B cell (primary cell): Measurements from ENCODE around the gene ATG2A. TPM values are rescaled to one million over a fixed set of nuclear protein-coding genes. Genes with fewer than 3 reads are reported as not detected.

Experiments used
- ATAC-seq: fragments of 200-7000 bp; cut with Tn5 transposase; one replicate; pipeline ENCODE4 v1.10.0; 2021; ENCODE audit warnings: low read depth, mild to moderate bottlenecking, moderate number of reproducible peaks, moderate library complexity
- CTCF ChIA-PET: fragments of 350-600 bp; sonication (Branson Sonifier 250); formaldehyde crosslinking; loops from one replicate; lab custom pipeline; 2021; ENCODE audit warnings: antibody characterized with exemption, inconsistent platforms; lab: Charles Lee
- POLR2A ChIA-PET: fragments of 350-600 bp; sonication (Branson Sonifier 250); formaldehyde crosslinking; loops from one replicate; lab custom pipeline; 2021; ENCODE audit warnings: antibody characterized with exemption; lab: Charles Lee
- DNase-seq: peaks from one replicate; pipeline ENCODE4 v3.0.0; 2013
- H2AFZ ChIP-seq: 2 replicates; pipeline ENCODE4 v1.6.1; 2012; ENCODE audit warnings: mild to moderate bottlenecking, low read depth, low read length; ENCODE audit not compliant: insufficient read depth, poor library complexity, severe bottlenecking
- H3K27ac ChIP-seq, 2 donors: 1 replicate in 1 of 2; 2 replicates in 1 of 2; pipeline ENCODE4 v1.5.1; 2012 to 2013; ENCODE audit warnings: low read length in 2 of 2, mild to moderate bottlenecking in 2 of 2, moderate library complexity in 1 of 2
- H3K27me3 ChIP-seq, 4 experiments: fragments of 200-600 bp in 1 of 4; sonication (generic) in 1 of 4; replicated peaks in 1 of 4; 1 replicate in 2 of 4; 2 replicates in 2 of 4; pipeline versions ENCODE4 v1.6.1 to v1.7.0; 2013 to 2016; ENCODE audit warnings: low read length in 3 of 4, mild to moderate bottlenecking in 2 of 4, mixed read lengths in 1 of 4, moderate library complexity in 1 of 4; ENCODE audit not compliant: insufficient read depth in 4 of 4, control insufficient read depth in 3 of 4; ENCODE audit errors: control extremely low read depth in 1 of 4
- H3K36me3 ChIP-seq, 2 experiments: replicated peaks in 1 of 2; 1 replicate in 1 of 2; 2 replicates in 1 of 2; pipeline versions ENCODE4 v1.6.1 to v1.7.1; 2013; ENCODE audit warnings: low read length in 1 of 2; ENCODE audit not compliant: insufficient read depth in 2 of 2, control insufficient read depth in 1 of 2; ENCODE audit errors: control extremely low read depth in 1 of 2, extremely low read depth in 1 of 2
- H3K4me1 ChIP-seq, 2 donors: fragments of 200-600 bp in 1 of 2; sonication (generic) in 1 of 2; 1 replicate in 1 of 2; 2 replicates in 1 of 2; pipeline versions ENCODE4 v1.5.1 to v1.6.1; 2013 to 2017; ENCODE audit warnings: low read length in 2 of 2; ENCODE audit not compliant: control insufficient read depth in 2 of 2, insufficient read depth in 2 of 2
- H3K4me2 ChIP-seq: replicated peaks from 2 replicates; pipeline ENCODE3; 2012; ENCODE audit warnings: mild to moderate bottlenecking, low read depth, low read length; ENCODE audit not compliant: poor library complexity, severe bottlenecking
- H3K4me3 ChIP-seq, 5 experiments: fragments of 200-600 bp in 1 of 5; sonication (generic) in 1 of 5; 1 replicate in 3 of 5; 2 replicates in 2 of 5; pipeline versions ENCODE4 v1.5.1 to v1.7.0; 2011 to 2016; ENCODE audit warnings: low read length in 4 of 5, mild to moderate bottlenecking in 4 of 5, low read depth in 2 of 5, control low read depth in 1 of 5, moderate library complexity in 1 of 5; ENCODE audit not compliant: insufficient read depth in 1 of 5; ENCODE audit errors: control extremely low read depth in 1 of 5, extremely low read depth in 1 of 5
- H3K79me2 ChIP-seq: fragments of 200-600 bp; sonication (generic); one replicate; pipeline ENCODE4 v1.6.0; 2016; ENCODE audit warnings: low read length; ENCODE audit not compliant: control insufficient read depth, insufficient read depth
- H3K9ac ChIP-seq: fragments of 200-600 bp; sonication (generic); 2 replicates; pipeline ENCODE4 v1.6.1; 2017; ENCODE audit warnings: mild to moderate bottlenecking, low read length, moderate library complexity
- H3K9me3 ChIP-seq, 3 donors: one replicate each; pipeline versions ENCODE4 v1.6.1 to v1.7.1; 2013; ENCODE audit warnings: low read length in 2 of 3; ENCODE audit not compliant: control insufficient read depth in 2 of 3, insufficient read depth in 1 of 3; ENCODE audit errors: control extremely low read depth in 1 of 3
- H4K20me1 ChIP-seq: 2 replicates; pipeline ENCODE4 v1.6.0; 2012; ENCODE audit warnings: mild to moderate bottlenecking, low read length; ENCODE audit not compliant: insufficient read depth, control insufficient read depth, poor library complexity, severe bottlenecking
- H3K27ac Mint-ChIP-seq: one replicate; pipeline ENCODE4 v1.8.0; 2021; ENCODE audit warnings: mixed read lengths
- H3K27me3 Mint-ChIP-seq: one replicate; pipeline ENCODE4 v1.8.0; 2021; ENCODE audit warnings: mixed read lengths
- H3K4me1 Mint-ChIP-seq: one replicate; pipeline ENCODE4 v1.8.0; 2021; ENCODE audit warnings: mixed read lengths
- H3K4me3 Mint-ChIP-seq: one replicate; pipeline ENCODE4 v1.8.0; 2021; ENCODE audit warnings: mixed read lengths
- H3K9me3 Mint-ChIP-seq: one replicate; pipeline ENCODE4 v1.8.0; 2022; ENCODE audit warnings: mixed read lengths; ENCODE audit not compliant: insufficient read depth
- CTCF ChIP-seq: fragments of 200-600 bp; IDR thresholded peaks from one replicate; pipeline ENCODE4 v1.8.0; 2022; ENCODE audit warnings: antibody characterized with exemption, mild to moderate bottlenecking
- EZH2 ChIP-seq: IDR thresholded peaks from 2 replicates; pipeline ENCODE4 v1.6.1; 2012; ENCODE audit warnings: borderline replicate concordance, low read depth, mild to moderate bottlenecking, moderate library complexity, low read length; ENCODE audit not compliant: insufficient read depth, poor library complexity, severe bottlenecking
- WGBS: methylation state at CpG from one replicate; pipeline ENCODE4 v1.1.5; 2013; ENCODE audit warnings: missing lambda C conversion rate; ENCODE audit not compliant: insufficient coverage; 5-methylcytosine and 5-hydroxymethylcytosine counted together
- intact Hi-C: fragments of 100-400 bp; cut with micrococcal nuclease; formaldehyde crosslinking; loops from one replicate; pipeline ENCODE4 v1.10.0; 2022
- polyA plus RNA-seq: library from polyadenylated mRNA; depleted of rRNA; stranded (reverse); fragments of >200 nt; gene quantifications from 2 replicates; pipeline ENCODE4 v1.2.3, GENCODE V29; 2012
- total RNA-seq, 2 donors: library from RNA; stranded (reverse); fragments of 120-200 nt in 1 of 2; gene quantifications; 1 replicate in 1 of 2; 2 replicates in 1 of 2; pipeline versions ENCODE4 v1.2.3 to v1.2.4, GENCODE V29; 2013 to 2022

Gene ATG2A
- total and polyA plus RNA-seq, 2 donors (not counting 1 experiment from before 2014, with no cell fraction given): 24.3 to 38.6 TPM

GRCh38 chr11:64874308-64875240 lies 42.4 kb downstream of the ATG2A start:
- ATAC-seq (no peak), DNase-seq (no peak)
- Mint-ChIP-seq H3K27ac (peak overlapping the region; percentile 94), H3K9me3 (no peaks in the 10 kb centered on the region), H3K27me3 (no peaks in the 10 kb centered on the region), H3K4me1 (peaks cover 81% of the 10 kb centered on the region), H3K4me3 (peak overlapping the region; percentile 95)
- Histone ChIP-seq H3K4me3 (peak overlapping the region in 4 of 5 experiments; percentile 21 to 98 (median 65)), H4K20me1 (peaks cover 85% of the 10 kb centered on the region), H3K4me2 (peak overlapping the region; percentile 95), H3K9me3 (peaks cover 0 to 4% (median 0%) of the 10 kb centered on the region in 3 donors), H3K79me2 (peaks cover 88% of the 10 kb centered on the region), H3K27me3 (no peaks in the 10 kb centered on the region), H3K27ac (peak overlapping the region; percentile 5 to 52), H3K4me1 (peaks cover 72 to 82% of the 10 kb centered on the region in 2 donors), H3K36me3 (peaks cover 0 to 56% of the 10 kb centered on the region in 2 experiments), H3K9ac (peak overlapping the region; percentile 99), H2AFZ (no peak overlapping the region)
- ChIA-PET POLR2A (interaction anchor here (0.7 to 10.0 kb wide), 8 partner anchors 9 to 117 kb away, joined by 3 to 158 read pairs (median 5); no protein-coding TSS in a partner anchor), CTCF (interaction anchor here (0.7 to 30.2 kb wide), 5 partner anchors 10 to 666 kb away, joined by 3 to 1254 read pairs (median 16); partner anchors contain the start of gene CDC42BPG)
- 70% methylated on average over 25 of the region's 29 CpGs for WGBS
- TF ChIP-seq EZH2 (no peak), CTCF (no peak)
- intact Hi-C loops: no loop called here
